ENCODE measurements around the gene CARHSP1.

Gene CARHSP1

GRCh38 chr16:8901320-8901861 is 32.6 kb upstream of the CARHSP1 start:
- TF ChIP-seq CTCF (conservative IDR thresholded peaks at IDR 0.05; ENCODE audit: control insufficient read depth, insufficient read depth, low read depth, low read length) = no peak
- no peak for DNase-seq (ENCODE audit: low read depth)

GRCh38 chr16:8900343-8900742 is 31.5 kb upstream of the CARHSP1 start:
- no peak for TF ChIP-seq CTCF (conservative IDR thresholded peaks at IDR 0.05; ENCODE audit: control insufficient read depth, insufficient read depth, low read depth, low read length)
- no peak overlapping the region for H3K4me3 ChIP-seq (ENCODE audit: control insufficient read depth, low read depth, low read length)
- DNase-seq (ENCODE audit: low read depth) = no peak

More at GRCh38 chr16:8901320-8901861, 32.6 kb upstream of the CARHSP1 start:
- no peak overlapping the region for H3K4me3 ChIP-seq (ENCODE audit: control insufficient read depth, low read depth, low read length)

GRCh38 chr16:8899709-8900317 is 31.0 kb upstream of the CARHSP1 start:
- H3K4me3 ChIP-seq (ENCODE audit: control insufficient read depth, low read depth, low read length) = no peak overlapping the region
- no peak for DNase-seq (ENCODE audit: low read depth)
- TF ChIP-seq CTCF (conservative IDR thresholded peaks at IDR 0.05; ENCODE audit: control insufficient read depth, insufficient read depth, low read depth, low read length) = no peak

- no peak overlapping the region for H3K4me3 ChIP-seq (ENCODE audit: control insufficient read depth, low read depth, low read length)
- DNase-seq (ENCODE audit: low read depth) = no peak
- no peak for TF ChIP-seq CTCF (conservative IDR thresholded peaks at IDR 0.05; ENCODE audit: control insufficient read depth, insufficient read depth, low read depth, low read length)
Measured at GRCh38 chr16:8898660-8899318, 30.0 kb upstream of the CARHSP1 start.

- TF ChIP-seq CTCF (conservative IDR thresholded peaks at IDR 0.05; ENCODE audit: control insufficient read depth, insufficient read depth, low read depth, low read length) = no peak
- no peak for DNase-seq (ENCODE audit: low read depth)
Measured at GRCh38 chr16:8894736-8895334, 26.0 kb upstream of the CARHSP1 start.

GRCh38 chr16:8893976-8894690 is 25.3 kb upstream of the CARHSP1 start:
- H3K4me3 ChIP-seq (ENCODE audit: control insufficient read depth, low read depth, low read length) = no peak overlapping the region
- TF ChIP-seq CTCF (conservative IDR thresholded peaks at IDR 0.05; ENCODE audit: control insufficient read depth, insufficient read depth, low read depth, low read length) = no peak
- no peak for DNase-seq (ENCODE audit: low read depth)

More at GRCh38 chr16:8894736-8895334, 26.0 kb upstream of the CARHSP1 start:
- no peak overlapping the region for H3K4me3 ChIP-seq (ENCODE audit: control insufficient read depth, low read depth, low read length)
